ENCODE measurements around the gene APCDD1. TPM values are rescaled to one million over a fixed set of nuclear protein-coding genes. Genes with fewer than 3 reads are reported as not detected.

The APCDD1 gene
- total RNA-seq, 2 experiments from 2014 or later, result not detected

DNA sequence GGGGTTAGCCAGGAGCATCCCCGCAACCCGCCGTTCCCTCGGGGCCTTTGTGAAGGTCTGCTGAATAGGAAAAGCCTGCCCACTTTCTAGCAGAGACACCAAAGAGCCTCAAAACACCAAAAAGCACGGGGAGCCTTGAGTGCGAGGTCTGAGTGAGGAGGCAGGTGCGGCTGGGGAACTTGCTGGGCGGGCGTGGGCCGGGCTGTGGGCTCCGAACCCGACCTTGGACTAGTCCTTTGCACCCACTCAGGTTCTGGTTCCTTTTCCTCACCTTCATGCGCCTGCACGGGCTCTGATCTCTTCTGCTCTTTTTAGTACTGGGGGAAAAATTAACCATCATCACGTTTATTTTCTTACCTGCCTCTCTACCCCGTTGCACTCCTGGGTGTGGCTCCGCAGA lies 19.9 kb downstream of the APCDD1 start:
- CTCF ChIA-PET, result no interaction called here
- H3K36me3 Mint-ChIP-seq (ENCODE audit: low read depth), result no peaks in the 10 kb centered on the region
- H3K4me1 Mint-ChIP-seq (ENCODE audit: low read depth), result no peaks in the 10 kb centered on the region
- intact Hi-C loops (cut with micrococcal nuclease), result no loop called here
- H3K4me3 Mint-ChIP-seq, result no peak overlapping the region
- no peak for DNase-seq
- H3K27me3 Mint-ChIP-seq (ENCODE audit: low read depth), result peaks cover 11% of the 10 kb centered on the region
- no peak overlapping the region for H3K27ac Mint-ChIP-seq
- no peaks in the 10 kb centered on the region for H3K9me3 Mint-ChIP-seq

DNA sequence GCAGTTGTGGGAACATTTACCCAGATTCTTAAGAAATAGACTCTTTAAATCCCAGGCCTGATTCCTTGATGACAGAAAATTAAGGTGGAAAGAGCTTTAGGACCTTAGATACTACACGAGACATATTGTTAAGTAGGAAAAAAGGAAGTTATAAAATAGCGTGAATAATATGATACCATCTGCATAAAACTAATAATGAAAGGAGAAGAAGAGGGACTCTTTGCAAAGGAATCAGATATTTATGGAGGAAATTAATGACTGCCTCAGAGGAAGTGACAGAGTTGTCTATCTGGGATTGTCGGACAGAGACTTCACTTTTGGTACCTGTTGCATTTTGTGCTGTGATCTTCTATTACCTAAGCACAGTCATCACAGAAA lies 20.8 kb downstream of the APCDD1 start:
- Mint-ChIP-seq H3K4me3 (no peak overlapping the region), H3K36me3 (ENCODE audit: low read depth) (no peaks in the 10 kb centered on the region), H3K4me1 (ENCODE audit: low read depth) (no peaks in the 10 kb centered on the region), H3K9me3 (no peaks in the 10 kb centered on the region), H3K27me3 (ENCODE audit: low read depth) (peaks cover 11% of the 10 kb centered on the region), H3K27ac (no peak overlapping the region)
- no peak for DNase-seq
- CTCF ChIA-PET, result no interaction called here
- intact Hi-C loops (cut with micrococcal nuclease), result no loop called here

DNA sequence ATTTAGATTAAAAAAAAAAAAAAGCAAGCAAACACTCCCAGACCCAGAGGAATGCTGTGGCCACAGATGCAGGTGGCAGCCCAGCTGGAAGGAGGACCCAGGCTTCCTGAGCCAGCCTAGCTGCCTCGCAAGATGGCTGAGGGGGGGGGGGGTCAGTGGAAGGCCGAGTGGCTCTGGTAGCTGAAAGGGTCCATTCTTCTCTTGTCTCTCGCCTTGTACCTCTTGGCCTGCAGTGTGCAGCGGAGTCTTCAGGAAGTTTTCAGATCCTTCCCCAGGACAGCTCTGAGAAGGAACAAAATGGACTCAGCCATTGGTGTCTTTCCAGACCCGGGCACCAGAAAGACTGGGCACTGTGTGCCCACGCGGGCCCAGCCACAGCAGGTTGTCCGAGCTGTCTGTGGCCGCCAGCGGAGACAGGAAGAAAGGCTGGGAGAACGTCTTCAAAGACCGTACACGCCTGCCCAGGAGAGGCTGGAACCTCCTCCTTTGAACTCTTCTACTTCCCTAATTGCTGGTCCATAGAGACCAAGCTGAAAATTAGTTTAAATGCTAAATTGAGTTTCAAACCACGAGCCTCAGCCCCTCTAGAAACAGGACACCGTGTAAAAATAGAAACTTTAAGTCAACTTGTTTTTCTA lies 21.3 kb downstream of the APCDD1 start:
- Mint-ChIP-seq H3K4me3 (no peak overlapping the region), H3K27ac (no peak overlapping the region), H3K4me1 (ENCODE audit: low read depth) (no peaks in the 10 kb centered on the region), H3K36me3 (ENCODE audit: low read depth) (no peaks in the 10 kb centered on the region), H3K27me3 (ENCODE audit: low read depth) (peaks cover 11% of the 10 kb centered on the region), H3K9me3 (no peaks in the 10 kb centered on the region)
- intact Hi-C loops (cut with micrococcal nuclease), result no loop called here
- DNase-seq, result no peak
- CTCF ChIA-PET, result no interaction called here

DNA sequence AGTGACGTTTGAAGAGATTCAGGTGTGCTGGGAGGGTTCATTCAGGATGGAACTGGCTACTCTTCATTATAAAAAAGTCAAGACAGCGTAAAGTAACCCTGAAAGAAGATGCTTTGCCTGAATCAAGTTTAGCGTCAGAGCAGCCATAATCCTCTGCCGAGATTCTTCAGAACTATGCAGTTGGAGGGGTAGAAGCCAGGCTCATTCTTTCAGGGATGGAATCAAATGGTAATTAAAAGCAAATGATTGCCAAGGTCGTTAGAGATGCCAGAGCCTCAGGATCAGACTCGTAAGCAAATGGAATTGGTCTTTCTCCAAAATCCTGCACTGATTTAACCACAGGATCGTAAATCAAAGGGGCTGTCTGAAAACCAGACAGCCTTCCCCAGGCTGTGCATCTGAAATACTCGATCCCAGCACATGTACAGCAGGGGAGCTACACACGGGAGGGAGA lies 21.9 kb downstream of the APCDD1 start:
- H3K9me3 Mint-ChIP-seq, result no peaks in the 10 kb centered on the region
- no peak overlapping the region for H3K27ac Mint-ChIP-seq
- H3K27me3 Mint-ChIP-seq (ENCODE audit: low read depth), result peaks cover 11% of the 10 kb centered on the region
- H3K4me3 Mint-ChIP-seq, result no peak overlapping the region
- DNase-seq, result no peak
- H3K4me1 Mint-ChIP-seq (ENCODE audit: low read depth), result no peaks in the 10 kb centered on the region
- H3K36me3 Mint-ChIP-seq (ENCODE audit: low read depth), result no peaks in the 10 kb centered on the region
- CTCF ChIA-PET, result no interaction called here
- intact Hi-C loops (cut with micrococcal nuclease), result no loop called here

DNA sequence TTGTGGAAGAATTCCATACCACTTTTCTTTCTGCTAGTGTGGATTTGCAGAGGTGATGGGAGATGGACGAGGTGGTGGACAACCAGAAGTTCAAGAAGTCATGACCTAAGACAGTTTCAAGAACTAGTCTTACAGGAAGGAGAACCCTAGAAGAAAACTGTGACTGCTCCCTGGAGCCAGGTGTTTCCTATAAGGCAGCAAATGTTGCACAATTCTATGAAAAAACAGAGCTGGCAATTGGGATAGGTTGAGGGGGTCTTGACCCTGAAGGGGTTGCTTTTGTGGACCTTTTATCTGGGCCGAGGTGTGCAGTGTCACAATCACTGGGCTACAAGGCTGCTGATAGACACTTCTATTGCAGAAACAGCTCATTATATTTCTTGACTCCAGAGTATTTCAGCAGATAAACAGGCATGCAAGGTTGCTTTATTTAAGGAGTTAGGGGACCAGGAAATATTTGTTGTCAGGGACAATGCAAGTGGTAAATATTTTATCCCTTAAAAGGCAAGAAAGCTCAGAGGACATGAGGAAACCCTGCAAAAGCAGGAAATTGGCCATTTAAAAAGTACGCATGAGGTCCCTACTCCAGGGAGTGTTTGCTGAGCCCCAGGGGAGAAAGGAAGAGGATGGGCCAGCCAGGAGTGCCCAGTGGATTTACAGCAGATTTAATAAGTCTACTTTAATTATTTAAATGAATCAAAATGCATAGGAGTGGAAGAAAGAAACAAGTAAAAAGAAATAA lies 22.9 kb downstream of the APCDD1 start:
- Mint-ChIP-seq H3K27ac (no peak overlapping the region), H3K4me1 (ENCODE audit: low read depth) (no peaks in the 10 kb centered on the region), H3K9me3 (no peaks in the 10 kb centered on the region), H3K27me3 (ENCODE audit: low read depth) (peaks cover 11% of the 10 kb centered on the region), H3K4me3 (no peak overlapping the region), H3K36me3 (ENCODE audit: low read depth) (no peaks in the 10 kb centered on the region)
- intact Hi-C loops (cut with micrococcal nuclease), result no loop called here
- no peak for DNase-seq
- CTCF ChIA-PET, result no interaction called here

DNA sequence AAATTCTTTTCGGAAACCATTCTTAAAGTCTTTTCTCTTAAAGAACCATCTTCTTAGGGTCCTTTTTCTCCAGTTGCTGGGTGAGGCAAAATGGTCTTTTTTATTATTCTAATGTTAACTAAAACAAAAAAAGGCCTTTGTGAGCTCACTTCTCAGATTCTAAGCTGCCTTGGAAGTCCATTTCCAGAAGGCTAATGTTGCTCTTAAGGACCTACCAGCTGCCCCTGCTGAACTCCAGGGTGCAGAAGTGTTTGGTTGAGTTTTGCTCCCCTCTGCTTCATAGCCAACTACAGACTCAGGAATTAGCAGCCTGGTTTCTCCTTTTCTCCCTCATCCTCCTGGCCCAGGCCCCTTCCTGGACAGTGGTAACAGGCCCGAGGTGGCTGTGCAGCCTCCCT lies 23.4 kb downstream of the APCDD1 start:
- Mint-ChIP-seq H3K36me3 (ENCODE audit: low read depth) (no peaks in the 10 kb centered on the region), H3K4me1 (ENCODE audit: low read depth) (no peaks in the 10 kb centered on the region), H3K9me3 (no peaks in the 10 kb centered on the region), H3K27ac (no peak overlapping the region), H3K4me3 (no peak overlapping the region), H3K27me3 (ENCODE audit: low read depth) (peaks cover 11% of the 10 kb centered on the region)
- intact Hi-C loops (cut with micrococcal nuclease), result no loop called here
- CTCF ChIA-PET, result no interaction called here
- no peak for DNase-seq

DNA sequence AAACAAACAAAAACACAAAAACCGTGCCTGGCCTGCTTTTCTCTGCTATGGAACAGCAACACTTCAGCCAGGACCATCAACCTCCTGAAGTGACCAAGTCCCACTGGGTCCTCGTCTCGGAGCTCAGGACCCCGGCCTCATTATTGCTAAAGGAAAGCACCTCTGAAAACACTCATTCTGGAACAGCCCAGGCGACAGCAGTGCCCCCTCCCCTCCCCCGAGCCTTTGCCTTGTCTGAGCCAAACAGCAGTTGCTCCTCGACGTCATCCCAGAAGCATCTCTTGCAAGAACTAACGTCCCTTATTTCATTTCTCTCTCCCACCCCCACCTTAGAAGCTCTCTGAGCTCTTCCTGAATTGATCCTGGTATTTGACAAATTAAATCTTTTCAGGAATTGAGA lies 27.4 kb downstream of the APCDD1 start:
- Mint-ChIP-seq H3K9me3 (no peaks in the 10 kb centered on the region), H3K27me3 (ENCODE audit: low read depth) (peaks cover 9% of the 10 kb centered on the region), H3K4me3 (no peak overlapping the region), H3K27ac (no peak overlapping the region), H3K4me1 (ENCODE audit: low read depth) (no peaks in the 10 kb centered on the region), H3K36me3 (ENCODE audit: low read depth) (no peaks in the 10 kb centered on the region)
- CTCF ChIA-PET, result interaction anchor here (1.5 kb wide), 1 partner anchor 9 kb away, joined by 7 read pairs; no protein-coding TSS in a partner anchor
- no peak for DNase-seq
- intact Hi-C loops (cut with micrococcal nuclease), result no loop called here

DNA sequence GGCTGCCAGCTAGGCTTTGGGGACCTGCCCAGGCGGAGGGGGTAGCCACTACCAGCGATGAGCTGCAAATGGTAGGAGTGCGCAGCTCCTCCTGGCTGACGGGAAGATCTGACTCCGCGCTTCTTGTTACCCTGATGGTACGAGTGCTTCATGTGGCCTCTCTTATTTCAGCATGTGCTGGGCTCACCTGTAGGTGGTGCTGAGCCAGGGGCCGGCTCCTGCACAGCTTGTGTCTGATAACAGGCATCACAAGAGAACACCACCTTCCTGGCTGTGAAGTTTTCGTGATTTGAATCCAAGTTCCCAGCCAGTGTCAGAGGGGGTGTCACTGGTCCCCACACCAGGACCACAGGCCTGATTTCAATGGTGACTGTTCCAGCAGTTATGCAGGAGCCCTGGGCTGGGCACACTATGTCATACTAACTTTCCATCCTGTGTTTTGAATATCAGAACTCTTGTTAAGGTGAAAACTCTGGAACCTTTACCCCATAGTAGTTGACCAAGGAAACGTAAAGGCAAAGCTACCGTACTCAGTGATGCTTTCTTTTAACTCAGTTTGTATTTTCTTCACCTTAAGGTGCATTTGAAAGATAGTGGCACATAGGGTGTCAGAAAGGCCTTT lies 28.0 kb downstream of the APCDD1 start:
- Mint-ChIP-seq H3K27ac (no peak overlapping the region), H3K36me3 (ENCODE audit: low read depth) (no peaks in the 10 kb centered on the region), H3K4me1 (ENCODE audit: low read depth) (no peaks in the 10 kb centered on the region), H3K27me3 (ENCODE audit: low read depth) (peaks cover 4% of the 10 kb centered on the region), H3K4me3 (no peak overlapping the region), H3K9me3 (no peaks in the 10 kb centered on the region)
- intact Hi-C loops (cut with micrococcal nuclease), result no loop called here
- CTCF ChIA-PET, result interaction anchor here (1.5 kb wide), 1 partner anchor 8 kb away, joined by 7 read pairs; no protein-coding TSS in a partner anchor
- no peak for DNase-seq

DNA sequence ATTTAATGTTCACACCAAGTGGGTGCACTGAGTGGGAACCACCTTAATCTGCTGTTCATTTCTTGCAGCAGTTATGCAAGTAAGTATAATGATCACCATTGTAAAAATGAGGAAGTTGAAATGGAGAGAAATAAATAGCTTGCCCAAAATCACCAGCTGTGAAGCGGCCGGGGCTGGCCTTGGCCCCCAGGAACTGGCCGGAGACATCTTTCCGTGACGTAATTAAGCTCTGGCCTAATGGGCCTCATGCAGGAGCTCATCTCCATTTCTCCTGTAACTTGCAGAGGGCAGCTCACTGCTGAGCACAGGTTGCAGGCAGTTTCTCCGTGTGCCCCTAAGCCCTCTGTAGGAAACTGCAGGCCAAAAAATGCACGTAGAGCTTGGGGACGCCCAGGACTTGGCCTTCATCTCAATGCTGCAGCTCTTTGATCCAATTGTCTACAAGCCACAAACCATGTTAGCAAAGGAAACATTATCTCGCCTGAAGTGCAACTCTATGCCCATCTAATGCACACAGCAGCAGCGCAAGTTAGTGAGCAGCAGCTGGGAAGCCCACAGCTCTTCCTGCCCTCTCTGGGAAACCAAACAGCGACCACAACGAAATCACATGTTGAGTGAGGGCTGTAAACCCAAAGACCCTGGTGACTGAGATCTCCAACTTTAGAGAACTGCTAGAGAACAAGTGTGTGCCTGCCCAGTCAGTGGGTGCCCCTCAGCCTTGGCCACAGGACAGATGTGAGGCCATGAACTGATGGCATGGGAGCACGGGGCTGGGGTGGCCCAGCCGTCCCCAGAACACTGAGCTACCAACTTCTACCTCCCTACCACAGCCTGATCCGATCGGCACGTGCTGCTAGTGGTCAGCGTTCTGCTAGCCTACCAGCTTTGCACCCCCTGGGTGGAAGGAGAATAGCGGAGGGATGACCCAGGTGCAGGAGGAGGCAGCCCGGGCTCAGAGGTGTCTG lies 28.8 kb downstream of the APCDD1 start:
- Mint-ChIP-seq H3K36me3 (ENCODE audit: low read depth) (no peaks in the 10 kb centered on the region), H3K4me1 (ENCODE audit: low read depth) (no peaks in the 10 kb centered on the region), H3K4me3 (no peak overlapping the region), H3K27me3 (ENCODE audit: low read depth) (peaks cover 2% of the 10 kb centered on the region), H3K9me3 (no peaks in the 10 kb centered on the region), H3K27ac (no peak overlapping the region)
- CTCF ChIA-PET, result no interaction called here
- no peak for DNase-seq
- intact Hi-C loops (cut with micrococcal nuclease), result no loop called here

DNA sequence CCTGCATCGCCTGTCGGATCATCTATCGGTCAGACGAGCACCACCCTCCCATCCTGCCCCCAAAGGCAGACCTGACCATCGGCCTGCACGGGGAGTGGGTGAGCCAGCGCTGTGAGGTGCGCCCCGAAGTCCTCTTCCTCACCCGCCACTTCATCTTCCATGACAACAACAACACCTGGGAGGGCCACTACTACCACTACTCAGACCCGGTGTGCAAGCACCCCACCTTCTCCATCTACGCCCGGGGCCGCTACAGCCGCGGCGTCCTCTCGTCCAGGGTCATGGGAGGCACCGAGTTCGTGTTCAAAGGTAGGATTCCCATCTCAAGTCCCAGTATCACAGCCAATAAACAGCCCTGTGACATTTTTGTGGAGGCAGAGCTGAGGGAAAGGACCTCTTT lies 31.0 kb downstream of the APCDD1 start:
- no peak for DNase-seq
- Mint-ChIP-seq H3K27me3 (ENCODE audit: low read depth) (no peaks in the 10 kb centered on the region), H3K27ac (no peak overlapping the region), H3K9me3 (no peaks in the 10 kb centered on the region), H3K4me3 (no peak overlapping the region), H3K4me1 (ENCODE audit: low read depth) (peaks cover 4% of the 10 kb centered on the region), H3K36me3 (ENCODE audit: low read depth) (no peaks in the 10 kb centered on the region)
- intact Hi-C loops (cut with micrococcal nuclease), result no loop called here
- CTCF ChIA-PET, result interaction anchor here (0.6 kb wide), 1 partner anchor 306 kb away, joined by 3 read pairs; no protein-coding TSS in a partner anchor

DNA sequence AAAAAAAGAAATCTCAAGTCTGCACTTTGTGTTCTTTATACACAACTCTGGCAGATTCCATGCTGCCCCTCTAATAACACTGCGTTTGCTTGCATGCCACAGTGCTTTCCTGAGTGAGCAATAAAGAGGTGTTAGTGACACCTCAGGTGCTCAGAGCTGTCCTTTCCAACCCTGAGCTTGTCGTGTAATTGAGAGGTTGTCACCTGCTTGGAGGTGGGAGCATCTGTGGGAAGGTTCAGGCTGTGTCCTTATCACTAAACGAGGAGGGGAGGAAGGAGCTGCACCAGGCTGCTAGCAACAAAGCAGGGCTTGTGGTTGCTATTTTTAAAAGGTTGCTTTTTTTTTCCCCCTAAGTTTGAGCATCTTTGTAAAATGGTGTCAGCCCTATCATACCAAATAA lies 31.9 kb downstream of the APCDD1 start:
- Mint-ChIP-seq H3K4me3 (no peak overlapping the region), H3K9me3 (no peaks in the 10 kb centered on the region), H3K36me3 (ENCODE audit: low read depth) (no peaks in the 10 kb centered on the region), H3K27me3 (ENCODE audit: low read depth) (no peaks in the 10 kb centered on the region), H3K27ac (no peak overlapping the region), H3K4me1 (ENCODE audit: low read depth) (peaks cover 9% of the 10 kb centered on the region)
- CTCF ChIA-PET, result interaction anchor here (0.6 kb wide), 1 partner anchor 305 kb away, joined by 3 read pairs; no protein-coding TSS in a partner anchor
- no peak for DNase-seq
- intact Hi-C loops (cut with micrococcal nuclease), result no loop called here

DNA sequence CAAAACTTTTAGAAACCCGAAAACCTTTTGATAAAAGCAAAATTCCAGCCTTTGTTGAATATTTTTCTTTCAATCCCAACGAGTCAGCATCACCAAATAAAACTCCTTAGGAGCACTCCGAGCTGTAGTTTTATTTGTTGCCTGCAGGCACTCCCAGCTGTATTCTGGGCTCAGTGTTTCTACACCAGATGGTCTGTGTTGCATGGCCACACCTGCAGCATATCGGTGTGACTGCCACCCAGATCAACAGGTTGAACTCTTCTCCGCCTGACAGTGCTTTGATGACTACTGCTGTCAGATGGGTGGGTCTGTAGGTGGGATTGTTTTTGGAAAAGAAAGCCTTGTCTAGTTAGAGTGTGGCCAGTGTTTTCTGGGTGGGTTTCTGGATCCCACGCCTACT lies 32.7 kb downstream of the APCDD1 start:
- no peak overlapping the region for H3K4me3 Mint-ChIP-seq
- no peak overlapping the region for H3K27ac Mint-ChIP-seq
- intact Hi-C loops (cut with micrococcal nuclease), result no loop called here
- no peaks in the 10 kb centered on the region for H3K27me3 Mint-ChIP-seq (ENCODE audit: low read depth)
- H3K36me3 Mint-ChIP-seq (ENCODE audit: low read depth), result no peaks in the 10 kb centered on the region
- CTCF ChIA-PET, result no interaction called here
- DNase-seq, result no peak
- H3K9me3 Mint-ChIP-seq, result no peaks in the 10 kb centered on the region
- H3K4me1 Mint-ChIP-seq (ENCODE audit: low read depth), result peaks cover 9% of the 10 kb centered on the region
